CD14-positive monocyte (primary cell): ENCODE results near the gene KCNG2. TPM values are rescaled to one million over a fixed set of nuclear protein-coding genes. Genes with fewer than 3 reads are reported as not detected.

Experiments used
- DNase-seq, 3 donors: peaks; one replicate each; pipeline ENCODE4 v3.0.0-alpha.2; 2011 to 2022
- H2AFZ ChIP-seq: 2 replicates; pipeline ENCODE4 v1.6.0; 2012; ENCODE audit warnings: mild to moderate bottlenecking, low read depth, low read length, inconsistent platforms; ENCODE audit not compliant: insufficient read depth, poor library complexity, severe bottlenecking
- H3K27ac ChIP-seq, 2 donors: 1 replicate in 1 of 2; 2 replicates in 1 of 2; pipeline ENCODE4 v1.5.1; 2012 to 2013; ENCODE audit warnings: low read length in 2 of 2, control low read depth in 1 of 2, inconsistent platforms in 1 of 2, low read depth in 1 of 2, mild to moderate bottlenecking in 1 of 2
- H3K27me3 ChIP-seq, 2 donors: one replicate each; pipeline versions ENCODE4 v1.6.0 to v1.6.1; 2011 to 2013; ENCODE audit warnings: low read length in 2 of 2; ENCODE audit not compliant: control insufficient read depth in 2 of 2, insufficient read depth in 2 of 2
- H3K36me3 ChIP-seq, 2 donors: replicated peaks in 1 of 2; 1 replicate in 1 of 2; 2 replicates in 1 of 2; pipeline versions ENCODE4 v1.5.1 to v1.6.1; 2012 to 2013; ENCODE audit warnings: low read length in 2 of 2, control low read depth in 1 of 2, inconsistent platforms in 1 of 2, mild to moderate bottlenecking in 1 of 2; ENCODE audit not compliant: insufficient read depth in 2 of 2, control insufficient read depth in 1 of 2
- H3K4me1 ChIP-seq, 2 donors: 1 replicate in 1 of 2; 2 replicates in 1 of 2; pipeline versions ENCODE4 v1.5.1 to v1.6.1; 2012 to 2013; ENCODE audit warnings: low read length in 2 of 2, control low read depth in 1 of 2, inconsistent platforms in 1 of 2, mild to moderate bottlenecking in 1 of 2, moderate library complexity in 1 of 2; ENCODE audit not compliant: insufficient read depth in 2 of 2, control insufficient read depth in 1 of 2
- H3K4me2 ChIP-seq: replicated peaks from 2 replicates; pipeline ENCODE3; 2012; ENCODE audit warnings: low read length, moderate library complexity, mild to moderate bottlenecking; ENCODE audit not compliant: poor library complexity, severe bottlenecking; ENCODE audit errors: extremely low read depth
- H3K4me3 ChIP-seq, 3 experiments: fragments of 200-600 bp in 1 of 3; sonication (generic) in 1 of 3; replicated peaks in 1 of 3; 1 replicate in 2 of 3; 2 replicates in 1 of 3; pipeline ENCODE4 v1.5.1; 2011 to 2013; ENCODE audit warnings: low read length in 3 of 3, mild to moderate bottlenecking in 3 of 3, control low read depth in 2 of 3, low read depth in 2 of 3, inconsistent platforms in 1 of 3, moderate library complexity in 1 of 3
- H3K79me2 ChIP-seq: 2 replicates; pipeline ENCODE4 v1.6.0; 2012; ENCODE audit warnings: mild to moderate bottlenecking, control low read depth, inconsistent platforms, low read length, moderate library complexity; ENCODE audit not compliant: insufficient read depth
- H3K9ac ChIP-seq: 2 replicates; pipeline ENCODE4 v1.6.0; 2017; ENCODE audit warnings: low read length, mild to moderate bottlenecking; ENCODE audit not compliant: insufficient read depth, poor library complexity, severe bottlenecking
- H3K9me3 ChIP-seq, 2 donors: replicated peaks in 1 of 2; 1 replicate in 1 of 2; 2 replicates in 1 of 2; pipeline versions ENCODE4 v1.5.1 to v1.6.1; 2012 to 2013; ENCODE audit warnings: low read length in 2 of 2, control low read depth in 1 of 2; ENCODE audit not compliant: control insufficient read depth in 1 of 2, insufficient read depth in 1 of 2
- H4K20me1 ChIP-seq: 2 replicates; pipeline ENCODE4 v1.6.0; 2012; ENCODE audit warnings: mild to moderate bottlenecking, low read length, control low read depth, moderate library complexity; ENCODE audit not compliant: insufficient read depth
- H3K27ac Mint-ChIP-seq, 7 donors: one replicate each; pipeline ENCODE4 v1.8.0; 2020; ENCODE audit warnings: mild to moderate bottlenecking in 7 of 7, mixed read lengths in 7 of 7, moderate library complexity in 6 of 7, inconsistent platforms in 2 of 7
- H3K27me3 Mint-ChIP-seq, 3 donors: one replicate each; pipeline ENCODE4 v1.8.0; 2021 to 2022; ENCODE audit warnings: low read depth in 3 of 3, mild to moderate bottlenecking in 3 of 3, mixed read lengths in 3 of 3, moderate library complexity in 3 of 3, inconsistent platforms in 1 of 3
- H3K36me3 Mint-ChIP-seq, 2 donors: one replicate each; pipeline ENCODE4 v1.8.0; 2020; ENCODE audit warnings: mixed read lengths in 2 of 2, inconsistent platforms in 1 of 2, mild to moderate bottlenecking in 1 of 2
- H3K4me1 Mint-ChIP-seq: one replicate; pipeline ENCODE4 v1.8.0; 2020; ENCODE audit warnings: mild to moderate bottlenecking, mixed read lengths
- H3K4me3 Mint-ChIP-seq, 2 donors: one replicate each; pipeline ENCODE4 v1.8.0; 2020; ENCODE audit warnings: mild to moderate bottlenecking in 2 of 2, mixed read lengths in 2 of 2, moderate library complexity in 1 of 2
- H3K9me3 Mint-ChIP-seq, 7 donors: one replicate each; pipeline ENCODE4 v1.8.0; 2020 to 2022; ENCODE audit warnings: mixed read lengths in 7 of 7, mild to moderate bottlenecking in 6 of 7, moderate library complexity in 6 of 7, inconsistent platforms in 2 of 7
- WGBS: methylation state at CpG from one replicate; pipeline ENCODE4 v1.1.5; 2013; ENCODE audit warnings: missing lambda C conversion rate; ENCODE audit not compliant: insufficient coverage; 5-methylcytosine and 5-hydroxymethylcytosine counted together
- intact Hi-C, 2 donors: fragments of 100-400 bp; cut with micrococcal nuclease; formaldehyde crosslinking; loops; one replicate each; pipeline versions ENCODE4 v1.15.0 to v1.15.1; 2023
- polyA plus RNA-seq, 3 donors: library from polyadenylated mRNA; depleted of rRNA in 1 of 3; unstranded in 2 of 3; stranded (reverse) in 1 of 3; fragments of 300-500 nt in 2 of 3; fragments of >200 nt in 1 of 3; fragmentation: Illumina TruSeq in 2 of 3; gene quantifications; 1 replicate in 2 of 3; 2 replicates in 1 of 3; pipeline ENCODE4 v1.2.3, GENCODE V29; 2012 to 2021
- TF ChIP-seq, protein P1 (sequence below): fragments of 200-600 bp; IDR thresholded peaks from one replicate; pipeline ENCODE4 v1.8.0; 2022; ENCODE audit warnings: antibody characterized with exemption, mild to moderate bottlenecking

Gene KCNG2
- polyA plus RNA-seq, 3 donors: 0.04 TPM; not detected in 2

- Mint-ChIP-seq H3K4me3 (no peak overlapping the region), H3K27ac (no peak overlapping the region), H3K4me1 (no peaks in the 10 kb centered on the region), H3K36me3 (peaks cover 37 to 57% of the 10 kb centered on the region in 2 donors), H3K27me3 (peaks cover 0 to 3% (median 2%) of the 10 kb centered on the region in 3 donors), H3K9me3 (peaks cover 46 to 81% (median 56%) of the 10 kb centered on the region in 7 donors)
- peaks cover 71 to 80% of the 10 kb centered on the region in 2 donors for H3K9me3 ChIP-seq
- no peaks in the 10 kb centered on the region for H3K27me3 ChIP-seq
- no peak overlapping the region for H3K9ac ChIP-seq
- H3K4me1 ChIP-seq: no peaks in the 10 kb centered on the region
- no peak overlapping the region for H3K27ac ChIP-seq
- TF ChIP-seq, protein P1, sequence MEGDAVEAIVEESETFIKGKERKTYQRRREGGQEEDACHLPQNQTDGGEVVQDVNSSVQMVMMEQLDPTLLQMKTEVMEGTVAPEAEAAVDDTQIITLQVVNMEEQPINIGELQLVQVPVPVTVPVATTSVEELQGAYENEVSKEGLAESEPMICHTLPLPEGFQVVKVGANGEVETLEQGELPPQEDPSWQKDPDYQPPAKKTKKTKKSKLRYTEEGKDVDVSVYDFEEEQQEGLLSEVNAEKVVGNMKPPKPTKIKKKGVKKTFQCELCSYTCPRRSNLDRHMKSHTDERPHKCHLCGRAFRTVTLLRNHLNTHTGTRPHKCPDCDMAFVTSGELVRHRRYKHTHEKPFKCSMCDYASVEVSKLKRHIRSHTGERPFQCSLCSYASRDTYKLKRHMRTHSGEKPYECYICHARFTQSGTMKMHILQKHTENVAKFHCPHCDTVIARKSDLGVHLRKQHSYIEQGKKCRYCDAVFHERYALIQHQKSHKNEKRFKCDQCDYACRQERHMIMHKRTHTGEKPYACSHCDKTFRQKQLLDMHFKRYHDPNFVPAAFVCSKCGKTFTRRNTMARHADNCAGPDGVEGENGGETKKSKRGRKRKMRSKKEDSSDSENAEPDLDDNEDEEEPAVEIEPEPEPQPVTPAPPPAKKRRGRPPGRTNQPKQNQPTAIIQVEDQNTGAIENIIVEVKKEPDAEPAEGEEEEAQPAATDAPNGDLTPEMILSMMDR: no peak
- H3K79me2 ChIP-seq: no peaks in the 10 kb centered on the region
- DNase-seq: no peak
- no peak overlapping the region for H3K4me3 ChIP-seq
- H3K4me2 ChIP-seq: no peak overlapping the region
- peaks cover 24 to 51% of the 10 kb centered on the region in 2 donors for H3K36me3 ChIP-seq
- intact Hi-C loops: no loop called here
- no peak overlapping the region for H2AFZ ChIP-seq
- H4K20me1 ChIP-seq: no peaks in the 10 kb centered on the region
- WGBS: 97% methylated on average over 24 of the region's 28 CpGs
Observed at GRCh38 chr18:79903071-79903635, 105.4 kb downstream of the KCNG2 start.

DNA sequence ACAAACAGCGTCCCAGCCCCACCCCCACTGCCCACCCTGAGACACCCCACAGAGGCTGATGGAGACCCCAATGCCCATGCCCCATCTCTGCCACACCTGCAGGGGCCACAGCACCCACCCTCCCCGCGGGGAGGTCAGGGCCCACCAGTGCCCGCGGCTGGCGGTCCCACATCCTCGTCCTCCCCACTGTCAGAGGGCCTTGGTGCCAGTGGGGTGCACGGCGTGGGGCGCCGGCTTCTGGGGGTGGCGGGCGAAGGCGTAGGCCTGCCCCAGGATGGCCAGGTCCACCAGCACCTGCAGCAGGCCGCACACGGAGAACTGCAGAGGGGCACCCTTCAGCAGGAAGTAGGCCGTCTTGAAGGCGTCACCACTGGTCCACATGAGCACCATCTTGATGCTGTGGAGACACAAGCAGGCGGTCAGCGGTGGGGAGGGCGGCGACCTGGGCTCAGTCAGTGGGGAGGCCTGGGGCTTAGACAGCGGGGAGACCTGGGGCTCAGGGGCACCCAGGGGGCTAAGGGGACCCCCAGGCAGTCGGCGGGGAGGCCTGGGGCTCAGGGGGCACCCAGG lies 106.1 kb downstream of the KCNG2 start:
- H3K9me3 ChIP-seq: peaks cover 63 to 73% of the 10 kb centered on the region in 2 donors

More for the DNA sequence above, 106.1 kb downstream of the KCNG2 start:
- intact Hi-C loops: no loop called here
- H3K27ac Mint-ChIP-seq: no peak overlapping the region
- Histone ChIP-seq H4K20me1 (no peaks in the 10 kb centered on the region), H3K36me3 (peaks cover 30 to 56% of the 10 kb centered on the region in 2 donors), H3K9ac (no peak overlapping the region), H2AFZ (no peak overlapping the region), H3K27ac (no peak overlapping the region), H3K79me2 (no peaks in the 10 kb centered on the region), H3K4me1 (no peaks in the 10 kb centered on the region), H3K4me3 (no peak overlapping the region), H3K27me3 (no peaks in the 10 kb centered on the region), H3K4me2 (no peak overlapping the region)
- WGBS: 98% methylated on average over 24 of the region's 25 CpGs
- H3K4me3 Mint-ChIP-seq: no peak overlapping the region
- H3K36me3 Mint-ChIP-seq: peaks cover 43 to 63% of the 10 kb centered on the region in 2 donors
- H3K9me3 Mint-ChIP-seq: peaks cover 41 to 75% (median 54%) of the 10 kb centered on the region in 7 donors
- DNase-seq: no peak
- peaks cover 0 to 3% (median 2%) of the 10 kb centered on the region in 3 donors for H3K27me3 Mint-ChIP-seq
- no peaks in the 10 kb centered on the region for H3K4me1 Mint-ChIP-seq
- TF ChIP-seq, protein P1: no peak
